Neural progenitor cell (in vitro differentiated cells): ENCODE data around the gene PEX16. TPM values are rescaled to one million over a fixed set of nuclear protein-coding genes. Genes with fewer than 3 reads are reported as not detected.

Experiments used
- DNase-seq: peaks from one replicate; pipeline ENCODE4 v3.0.0-alpha.2; 2016; ENCODE audit warnings: low spot score
- H2AFZ ChIP-seq: fragments of 200-600 bp; sonication (generic); replicated peaks from 2 replicates; pipeline ENCODE4 v1.6.1; 2016; ENCODE audit warnings: antibody characterized with exemption
- H3F3A ChIP-seq: fragments of 200-600 bp; sonication (generic); 2 replicates; pipeline ENCODE4 v1.6.1; 2016; ENCODE audit warnings: antibody characterized with exemption, low read depth
- H3K27ac ChIP-seq: fragments of 200-600 bp; sonication (generic); 2 replicates; pipeline ENCODE4 v1.5.1; 2016; ENCODE audit warnings: mild to moderate bottlenecking
- H3K27me3 ChIP-seq: fragments of 200-600 bp; sonication (generic); 2 replicates; pipeline ENCODE4 v1.6.1; 2016; ENCODE audit warnings: mild to moderate bottlenecking, moderate library complexity
- H3K36me3 ChIP-seq: fragments of 200-600 bp; sonication (generic); 2 replicates; pipeline ENCODE4 v1.5.1; 2016
- H3K4me1 ChIP-seq: fragments of 200-600 bp; sonication (generic); 2 replicates; pipeline ENCODE4 v1.6.1; 2016; ENCODE audit warnings: mixed run types
- H3K4me2 ChIP-seq: fragments of 200-600 bp; sonication (generic); 2 replicates; pipeline ENCODE4 v1.6.1; 2016
- H3K4me3 ChIP-seq: fragments of 200-600 bp; sonication (generic); 2 replicates; pipeline ENCODE4 v1.5.1; 2016
- H3K79me2 ChIP-seq: fragments of 200-600 bp; sonication (generic); 2 replicates; pipeline ENCODE4 v1.6.1; 2016; ENCODE audit warnings: low read depth
- H3K9ac ChIP-seq: fragments of 200-600 bp; sonication (generic); 2 replicates; pipeline ENCODE4 v1.6.1; 2016
- H3K9me3 ChIP-seq: fragments of 200-600 bp; sonication (generic); 2 replicates; pipeline ENCODE4 v1.5.1; 2016; ENCODE audit warnings: low read depth
- H4K20me1 ChIP-seq: fragments of 200-600 bp; sonication (generic); 2 replicates; pipeline ENCODE4 v1.6.1; 2016; ENCODE audit warnings: low read depth
- H3K27ac Mint-ChIP-seq: 3 replicates; pipeline ENCODE4 v1.8.0; 2021; ENCODE audit warnings: mixed read lengths
- H3K27me3 Mint-ChIP-seq: 2 replicates; pipeline ENCODE4 v1.8.0; 2022; ENCODE audit warnings: low read depth, mild to moderate bottlenecking, inconsistent platforms, moderate library complexity, mixed read lengths; ENCODE audit not compliant: insufficient read depth
- H3K36me3 Mint-ChIP-seq: 3 replicates; pipeline ENCODE4 v1.8.0; 2021; ENCODE audit warnings: mixed read lengths
- H3K4me1 Mint-ChIP-seq: 3 replicates; pipeline ENCODE4 v1.8.0; 2021; ENCODE audit warnings: mixed read lengths
- H3K4me3 Mint-ChIP-seq: 3 replicates; pipeline ENCODE4 v1.8.0; 2021; ENCODE audit warnings: mild to moderate bottlenecking, moderate library complexity, mixed read lengths
- H3K9me3 Mint-ChIP-seq: 3 replicates; pipeline ENCODE4 v1.8.0; 2020; ENCODE audit warnings: mixed read lengths
- CTCF ChIP-seq: fragments of 200-600 bp; sonication (generic); IDR thresholded peaks from 2 replicates; pipeline ENCODE4 v1.5.1; 2017; ENCODE audit warnings: antibody characterized with exemption, mild to moderate bottlenecking
- EZH2 ChIP-seq: fragments of 200-600 bp; sonication (generic); IDR thresholded peaks from 2 replicates; pipeline ENCODE4 v1.6.1; 2017; ENCODE audit warnings: antibody characterized with exemption, mild to moderate bottlenecking, moderate library complexity
- EZH2phosphoT487 ChIP-seq: fragments of 200-600 bp; sonication (generic); IDR thresholded peaks from 2 replicates; pipeline ENCODE4 v1.6.1; 2017; ENCODE audit warnings: antibody characterized with exemption
- total RNA-seq: library from RNA; depleted of rRNA; stranded (reverse); fragments of >200 nt; gene quantifications from 2 replicates; pipeline ENCODE4 v1.2.3, GENCODE V29; 2015; ENCODE audit warnings: low replicate concordance

PEX16 gene
- total RNA-seq, 1 donor from 2014 or later, result 11.6 TPM

- Histone ChIP-seq H3K4me2 (no peak overlapping the region), H3K27me3 (no peaks in the 10 kb centered on the region), H3K4me3 (no peak overlapping the region), H3K9ac (no peak overlapping the region), H3K36me3 (no peaks in the 10 kb centered on the region), H3K4me1 (peaks cover 20% of the 10 kb centered on the region), H4K20me1 (peaks cover 24% of the 10 kb centered on the region), H3F3A (peaks cover 14% of the 10 kb centered on the region), H3K79me2 (no peaks in the 10 kb centered on the region), H3K27ac (no peak overlapping the region), H2AFZ (no peak overlapping the region), H3K9me3 (no peaks in the 10 kb centered on the region)
- Mint-ChIP-seq H3K4me3 (no peak overlapping the region), H3K27ac (no peak overlapping the region), H3K36me3 (no peaks in the 10 kb centered on the region), H3K4me1 (peaks cover 16% of the 10 kb centered on the region), H3K9me3 (no peaks in the 10 kb centered on the region), H3K27me3 (peaks cover 11% of the 10 kb centered on the region)
- TF ChIP-seq EZH2phosphoT487, result no peak
- TF ChIP-seq CTCF, result no peak
- no peak for TF ChIP-seq EZH2
- no peak for DNase-seq
Measured at GRCh38 chr11:45892856-45893255, 24.8 kb downstream of the PEX16 start.

- Mint-ChIP-seq H3K9me3 (no peaks in the 10 kb centered on the region), H3K27me3 (peaks cover 8% of the 10 kb centered on the region), H3K4me3 (no peak overlapping the region), H3K36me3 (no peaks in the 10 kb centered on the region), H3K4me1 (peaks cover 6% of the 10 kb centered on the region), H3K27ac (no peak overlapping the region)
- peaks cover 11% of the 10 kb centered on the region for H3K4me1 ChIP-seq
- H3F3A ChIP-seq, result peaks cover 5% of the 10 kb centered on the region
- H3K4me3 ChIP-seq, result no peak overlapping the region
- no peaks in the 10 kb centered on the region for H3K9me3 ChIP-seq
- H3K27me3 ChIP-seq, result peaks cover 8% of the 10 kb centered on the region
- H3K36me3 ChIP-seq, result no peaks in the 10 kb centered on the region
- peaks cover 23% of the 10 kb centered on the region for H4K20me1 ChIP-seq
- DNase-seq, result no peak
- no peak overlapping the region for H3K27ac ChIP-seq
- H3K4me2 ChIP-seq, result no peak overlapping the region
- TF ChIP-seq EZH2phosphoT487, result no peak
- no peak for TF ChIP-seq CTCF
- TF ChIP-seq EZH2, result no peak
- H3K9ac ChIP-seq, result no peak overlapping the region
- H3K79me2 ChIP-seq, result no peaks in the 10 kb centered on the region
- H2AFZ ChIP-seq, result no peak overlapping the region
Measured at GRCh38 chr11:45890886-45891550, 26.7 kb downstream of the PEX16 start.

- peaks cover 7% of the 10 kb centered on the region for H3F3A ChIP-seq
- no peak overlapping the region for H3K27ac Mint-ChIP-seq
- no peak overlapping the region for H3K27ac ChIP-seq
- H3K4me1 Mint-ChIP-seq, result peaks cover 7% of the 10 kb centered on the region
- DNase-seq, result no peak
- H3K9me3 ChIP-seq, result no peaks in the 10 kb centered on the region
- H3K4me3 ChIP-seq, result no peak overlapping the region
- H3K9ac ChIP-seq, result no peak overlapping the region
- H3K27me3 Mint-ChIP-seq, result peaks cover 10% of the 10 kb centered on the region
- no peak overlapping the region for H2AFZ ChIP-seq
- peaks cover 10% of the 10 kb centered on the region for H3K4me1 ChIP-seq
- H3K79me2 ChIP-seq, result no peaks in the 10 kb centered on the region
- peaks cover 21% of the 10 kb centered on the region for H4K20me1 ChIP-seq
- no peaks in the 10 kb centered on the region for H3K36me3 ChIP-seq
- H3K4me2 ChIP-seq, result no peak overlapping the region
- H3K4me3 Mint-ChIP-seq, result no peak overlapping the region
- H3K9me3 Mint-ChIP-seq, result no peaks in the 10 kb centered on the region
- no peaks in the 10 kb centered on the region for H3K36me3 Mint-ChIP-seq
- TF ChIP-seq EZH2phosphoT487 (no peak), EZH2 (no peak), CTCF (no peak)
- peaks cover 11% of the 10 kb centered on the region for H3K27me3 ChIP-seq
Measured at GRCh38 chr11:45889966-45890365, 27.7 kb downstream of the PEX16 start.
